B cell (primary cell): Measurements from ENCODE around the gene NT5C3A. TPM values are rescaled to one million over a fixed set of nuclear protein-coding genes. Genes with fewer than 3 reads are reported as not detected.
"Not testable (repeated sequence)": the region's sequence is repeated elsewhere in the genome, so short reads cannot be mapped to it uniquely, and the experiment has no call there.

Source experiments
- ATAC-seq: fragments of 200-7000 bp; cut with Tn5 transposase; one replicate; pipeline ENCODE4 v1.10.0; 2021; ENCODE audit warnings: low read depth, mild to moderate bottlenecking, moderate number of reproducible peaks, moderate library complexity
- CTCF ChIA-PET: fragments of 350-600 bp; sonication (Branson Sonifier 250); formaldehyde crosslinking; loops from one replicate; lab custom pipeline; 2021; ENCODE audit warnings: antibody characterized with exemption, inconsistent platforms; lab: Charles Lee
- POLR2A ChIA-PET: fragments of 350-600 bp; sonication (Branson Sonifier 250); formaldehyde crosslinking; loops from one replicate; lab custom pipeline; 2021; ENCODE audit warnings: antibody characterized with exemption; lab: Charles Lee
- DNase-seq: peaks from one replicate; pipeline ENCODE4 v3.0.0; 2013
- H2AFZ ChIP-seq: 2 replicates; pipeline ENCODE4 v1.6.1; 2012; ENCODE audit warnings: mild to moderate bottlenecking, low read depth, low read length; ENCODE audit not compliant: insufficient read depth, poor library complexity, severe bottlenecking
- H3K27ac ChIP-seq, 2 donors: 1 replicate in 1 of 2; 2 replicates in 1 of 2; pipeline ENCODE4 v1.5.1; 2012 to 2013; ENCODE audit warnings: low read length in 2 of 2, mild to moderate bottlenecking in 2 of 2, moderate library complexity in 1 of 2
- H3K27me3 ChIP-seq, 4 experiments: fragments of 200-600 bp in 1 of 4; sonication (generic) in 1 of 4; replicated peaks in 1 of 4; 1 replicate in 2 of 4; 2 replicates in 2 of 4; pipeline versions ENCODE4 v1.6.1 to v1.7.0; 2013 to 2016; ENCODE audit warnings: low read length in 3 of 4, mild to moderate bottlenecking in 2 of 4, mixed read lengths in 1 of 4, moderate library complexity in 1 of 4; ENCODE audit not compliant: insufficient read depth in 4 of 4, control insufficient read depth in 3 of 4; ENCODE audit errors: control extremely low read depth in 1 of 4
- H3K36me3 ChIP-seq, 2 experiments: replicated peaks in 1 of 2; 1 replicate in 1 of 2; 2 replicates in 1 of 2; pipeline versions ENCODE4 v1.6.1 to v1.7.1; 2013; ENCODE audit warnings: low read length in 1 of 2; ENCODE audit not compliant: insufficient read depth in 2 of 2, control insufficient read depth in 1 of 2; ENCODE audit errors: control extremely low read depth in 1 of 2, extremely low read depth in 1 of 2
- H3K4me1 ChIP-seq, 2 donors: fragments of 200-600 bp in 1 of 2; sonication (generic) in 1 of 2; 1 replicate in 1 of 2; 2 replicates in 1 of 2; pipeline versions ENCODE4 v1.5.1 to v1.6.1; 2013 to 2017; ENCODE audit warnings: low read length in 2 of 2; ENCODE audit not compliant: control insufficient read depth in 2 of 2, insufficient read depth in 2 of 2
- H3K4me2 ChIP-seq: replicated peaks from 2 replicates; pipeline ENCODE3; 2012; ENCODE audit warnings: mild to moderate bottlenecking, low read depth, low read length; ENCODE audit not compliant: poor library complexity, severe bottlenecking
- H3K4me3 ChIP-seq, 5 experiments: fragments of 200-600 bp in 1 of 5; sonication (generic) in 1 of 5; 1 replicate in 3 of 5; 2 replicates in 2 of 5; pipeline versions ENCODE4 v1.5.1 to v1.7.0; 2011 to 2016; ENCODE audit warnings: low read length in 4 of 5, mild to moderate bottlenecking in 4 of 5, low read depth in 2 of 5, control low read depth in 1 of 5, moderate library complexity in 1 of 5; ENCODE audit not compliant: insufficient read depth in 1 of 5; ENCODE audit errors: control extremely low read depth in 1 of 5, extremely low read depth in 1 of 5
- H3K79me2 ChIP-seq: fragments of 200-600 bp; sonication (generic); one replicate; pipeline ENCODE4 v1.6.0; 2016; ENCODE audit warnings: low read length; ENCODE audit not compliant: control insufficient read depth, insufficient read depth
- H3K9ac ChIP-seq: fragments of 200-600 bp; sonication (generic); 2 replicates; pipeline ENCODE4 v1.6.1; 2017; ENCODE audit warnings: mild to moderate bottlenecking, low read length, moderate library complexity
- H3K9me3 ChIP-seq, 3 donors: one replicate each; pipeline versions ENCODE4 v1.6.1 to v1.7.1; 2013; ENCODE audit warnings: low read length in 2 of 3; ENCODE audit not compliant: control insufficient read depth in 2 of 3, insufficient read depth in 1 of 3; ENCODE audit errors: control extremely low read depth in 1 of 3
- H4K20me1 ChIP-seq: 2 replicates; pipeline ENCODE4 v1.6.0; 2012; ENCODE audit warnings: mild to moderate bottlenecking, low read length; ENCODE audit not compliant: insufficient read depth, control insufficient read depth, poor library complexity, severe bottlenecking
- H3K27ac Mint-ChIP-seq: one replicate; pipeline ENCODE4 v1.8.0; 2021; ENCODE audit warnings: mixed read lengths
- H3K27me3 Mint-ChIP-seq: one replicate; pipeline ENCODE4 v1.8.0; 2021; ENCODE audit warnings: mixed read lengths
- H3K4me1 Mint-ChIP-seq: one replicate; pipeline ENCODE4 v1.8.0; 2021; ENCODE audit warnings: mixed read lengths
- H3K4me3 Mint-ChIP-seq: one replicate; pipeline ENCODE4 v1.8.0; 2021; ENCODE audit warnings: mixed read lengths
- H3K9me3 Mint-ChIP-seq: one replicate; pipeline ENCODE4 v1.8.0; 2022; ENCODE audit warnings: mixed read lengths; ENCODE audit not compliant: insufficient read depth
- CTCF ChIP-seq: fragments of 200-600 bp; IDR thresholded peaks from one replicate; pipeline ENCODE4 v1.8.0; 2022; ENCODE audit warnings: antibody characterized with exemption, mild to moderate bottlenecking
- EZH2 ChIP-seq: IDR thresholded peaks from 2 replicates; pipeline ENCODE4 v1.6.1; 2012; ENCODE audit warnings: borderline replicate concordance, low read depth, mild to moderate bottlenecking, moderate library complexity, low read length; ENCODE audit not compliant: insufficient read depth, poor library complexity, severe bottlenecking
- WGBS: methylation state at CpG from one replicate; pipeline ENCODE4 v1.1.5; 2013; ENCODE audit warnings: missing lambda C conversion rate; ENCODE audit not compliant: insufficient coverage; 5-methylcytosine and 5-hydroxymethylcytosine counted together
- intact Hi-C: fragments of 100-400 bp; cut with micrococcal nuclease; formaldehyde crosslinking; loops from one replicate; pipeline ENCODE4 v1.10.0; 2022
- polyA plus RNA-seq: library from polyadenylated mRNA; depleted of rRNA; stranded (reverse); fragments of >200 nt; gene quantifications from 2 replicates; pipeline ENCODE4 v1.2.3, GENCODE V29; 2012
- total RNA-seq, 2 donors: library from RNA; stranded (reverse); fragments of 120-200 nt in 1 of 2; gene quantifications; 1 replicate in 1 of 2; 2 replicates in 1 of 2; pipeline versions ENCODE4 v1.2.3 to v1.2.4, GENCODE V29; 2013 to 2022

Gene NT5C3A
- total and polyA plus RNA-seq, 2 donors (not counting 1 experiment from before 2014, with no cell fraction given): 37.3 to 41.0 TPM

GRCh38 chr7:33099154-33099940 is 36.8 kb upstream of the NT5C3A start:
- ChIA-PET POLR2A (interaction anchor here (0.7 kb wide), 1 partner anchor 239 kb away, joined by 4 read pairs; no protein-coding TSS in a partner anchor), CTCF (interaction anchor here (0.9 to 2.8 kb wide), 3 partner anchors 8 to 253 kb away, joined by 4 to 15 read pairs (median 8); partner anchors contain the start of gene RP9)
- 80% methylated on average over 1 of the region's 4 CpGs for WGBS
- H3K9me3 Mint-ChIP-seq: no peaks in the 10 kb centered on the region
- no peaks in the 10 kb centered on the region for H3K27me3 Mint-ChIP-seq
- Histone ChIP-seq H3K27ac (peak overlapping the region; percentile 25 to 88), H4K20me1 (no peaks in the 10 kb centered on the region), H3K4me1 (peaks cover 43 to 53% of the 10 kb centered on the region in 2 donors), H2AFZ (peak overlapping the region; percentile 7), H3K27me3 (no peaks in the 10 kb centered on the region), H3K36me3 (peaks cover 4 to 58% of the 10 kb centered on the region in 2 experiments), H3K79me2 (peaks cover 57% of the 10 kb centered on the region), H3K9me3 (no peaks in the 10 kb centered on the region), H3K4me3 (peak overlapping the region in 1 of 5 experiments; percentile 50), H3K9ac (peak overlapping the region; percentile 48), H3K4me2 (peak overlapping the region; percentile 76)
- peak overlapping the region; percentile 89 for H3K27ac Mint-ChIP-seq
- intact Hi-C loops: loop anchor here (2.0 kb wide), 1 partner anchor 37 kb away; the partner anchor contains the start of gene NT5C3A
- H3K4me1 Mint-ChIP-seq: peaks cover 56% of the 10 kb centered on the region
- peak overlapping the region; percentile 69 for H3K4me3 Mint-ChIP-seq
- ATAC-seq (peak; percentile 81), DNase-seq (peak; percentile 57)
- TF ChIP-seq CTCF (no peak), EZH2 (no peak)

GRCh38 chr7:33094745-33095275 is 32.2 kb upstream of the NT5C3A start:
- H3K4me3 ChIP-seq, H3K9me3 ChIP-seq, ATAC-seq, H3K9me3 Mint-ChIP-seq, H4K20me1 ChIP-seq, H2AFZ ChIP-seq, intact Hi-C loops, DNase-seq, POLR2A ChIA-PET, H3K27ac ChIP-seq, CTCF ChIA-PET, H3K4me3 Mint-ChIP-seq, H3K27me3 Mint-ChIP-seq, H3K27me3 ChIP-seq, H3K9ac ChIP-seq, H3K27ac Mint-ChIP-seq, H3K4me2 ChIP-seq: not testable (repeated sequence)
- 100% methylated on average over 1 of the region's 6 CpGs for WGBS
- H3K4me1 Mint-ChIP-seq: peaks cover 23% of the 10 kb centered on the region
- Histone ChIP-seq H3K79me2 (peaks cover 16% of the 10 kb centered on the region), H3K4me1 (peaks cover 21 to 26% of the 10 kb centered on the region in 2 donors), H3K36me3 (peaks cover 11 to 52% of the 10 kb centered on the region in 2 experiments)
